HEK293 (cell line): Measurements from ENCODE around the gene RBM20.

ENCODE experiments used
- CTCF ChIP-seq: fragments of 450-650 bp; formaldehyde crosslinking; IDR thresholded peaks from 2 replicates; pipeline ENCODE4 v1.5.1; 2016; ENCODE audit warnings: missing biosample characterization, missing genetic modification characterization
- PATZ1 ChIP-seq: fragments of 450-650 bp; formaldehyde crosslinking; IDR thresholded peaks from 2 replicates; pipeline ENCODE4 v1.5.1; 2016; ENCODE audit warnings: missing biosample characterization, missing genetic modification characterization
- REST ChIP-seq: fragments of 450-650 bp; formaldehyde crosslinking; IDR thresholded peaks from 2 replicates; pipeline ENCODE4 v1.5.1; 2016; ENCODE audit warnings: missing biosample characterization, missing genetic modification characterization
- TCF7L2 ChIP-seq: IDR thresholded peaks from 2 replicates; pipeline ENCODE4 v1.6.1; 2011; ENCODE audit warnings: low read depth, mild to moderate bottlenecking, inconsistent platforms, low read length, moderate library complexity, borderline replicate concordance
- ZBTB20 ChIP-seq: fragments of 450-650 bp; formaldehyde crosslinking; IDR thresholded peaks from 2 replicates; pipeline ENCODE4 v1.5.1; 2016; ENCODE audit warnings: missing biosample characterization, missing genetic modification characterization
- ZBTB6 ChIP-seq: fragments of 450-650 bp; formaldehyde crosslinking; IDR thresholded peaks from 2 replicates; pipeline ENCODE4 v1.5.1; 2017; ENCODE audit warnings: missing biosample characterization, missing genetic modification characterization
- ZNF155 ChIP-seq: fragments of 450-650 bp; formaldehyde crosslinking; IDR thresholded peaks from 2 replicates; pipeline ENCODE4 v1.5.1; 2016; ENCODE audit warnings: missing biosample characterization, missing genetic modification characterization
- ZNF488 ChIP-seq: fragments of 450-650 bp; formaldehyde crosslinking; IDR thresholded peaks from 2 replicates; pipeline ENCODE4 v1.5.1; 2016; ENCODE audit warnings: missing biosample characterization, missing genetic modification characterization
- ZNF629 ChIP-seq: fragments of 450-650 bp; formaldehyde crosslinking; IDR thresholded peaks from 2 replicates; pipeline ENCODE4 v1.5.1; 2017; ENCODE audit warnings: missing biosample characterization, missing genetic modification characterization
- ZNF664 ChIP-seq: fragments of 450-650 bp; formaldehyde crosslinking; IDR thresholded peaks from 2 replicates; pipeline ENCODE4 v1.5.1; 2016; ENCODE audit warnings: missing biosample characterization, missing genetic modification characterization

GRCh38 chr10:110782616-110783015 lies 138.5 kb downstream of the RBM20 start:
- TF ChIP-seq ZBTB6 (tag by site-specific recombination), result no peak
- no peak for TF ChIP-seq CTCF (tag by site-specific recombination)
- no peak for TF ChIP-seq TCF7L2
- no peak for TF ChIP-seq REST
- no peak for TF ChIP-seq PATZ1 (tag by site-specific recombination)
- TF ChIP-seq ZNF488, result no peak
- no peak for TF ChIP-seq ZBTB20
- TF ChIP-seq ZNF664 (tag by site-specific recombination), result no peak
- TF ChIP-seq ZNF155 (tag by site-specific recombination), result no peak
- TF ChIP-seq ZNF629, result no peak
